Esophagus squamous epithelium (tissue), 4 donors: Measurements from ENCODE around the gene HERC4.

Experiments
- CTCF ChIP-seq, 6 experiments: fragments of 450-650 bp in 4 of 6; fragments of 200-600 bp in 2 of 6; sonication (generic) in 2 of 6; IDR thresholded peaks; one replicate each; pipeline ENCODE4 v1.5.1; 2016 to 2019; ENCODE audit warnings: antibody characterized with exemption in 6 of 6, mild to moderate bottlenecking in 4 of 6, moderate library complexity in 4 of 6
- POLR2A ChIP-seq, 4 donors: fragments of 450-650 bp; IDR thresholded peaks; one replicate each; pipeline ENCODE4 v1.6.1; 2017; ENCODE audit warnings: antibody characterized with exemption in 4 of 4, mild to moderate bottlenecking in 4 of 4, moderate library complexity in 3 of 4

GRCh38 chr10:68027429-68027828 lies 47.7 kb downstream of the HERC4 start:
- TF ChIP-seq POLR2A (IDR thresholded peaks at IDR 0.05) (no peak), CTCF (IDR thresholded peaks at IDR 0.05) (no peak)
